K562 (cell line): Measurements from ENCODE around the gene EEFSEC. TPM values are rescaled to one million over a fixed set of nuclear protein-coding genes. Genes with fewer than 3 reads are reported as not detected.

Experiments used
- ATAC-seq: fragments of 200-7000 bp; cut with Tn5 transposase; 3 replicates; pipeline ENCODE4 v1.9.1; 2020; ENCODE audit warnings: moderate library complexity
- BruUV-seq: library from RNA; stranded (reverse); fragments of 400-500 nt; replicated peaks from 2 replicates; lab custom pipeline; 2021; lab: Mats Ljungman, UMichigan
- CTCF ChIA-PET: fragments of 300-600 bp; formaldehyde crosslinking; extraction: SDS; loops from one replicate; lab custom pipeline; 2021; ENCODE audit warnings: low intra/inter-chr PET ratio; lab: Yijun Ruan, JAX
- POLR2A ChIA-PET: fragments of 300-600, 350-650 bp; sonication (Branson Sonifier 250); formaldehyde crosslinking; extraction: SDS; loops from one replicate; lab custom pipeline; 2021; ENCODE audit warnings: antibody characterized with exemption, inconsistent platforms; lab: Yijun Ruan, JAX
- DNase-seq, 4 experiments: peaks; one replicate each; pipeline versions ENCODE4 v3.0.0 to v3.0.0-alpha.2; 2011 to 2018; ENCODE audit warnings: low spot score in 3 of 4, mixed read lengths in 3 of 4; ENCODE audit errors: extremely low read depth in 1 of 4
- FAIRE-seq: peaks from 2 replicates; lab custom pipeline; 2011; peaks lifted over from hg19 to GRCh38; lab: Jason Lieb, UNC
- H2AFZ ChIP-seq: 2 replicates; pipeline ENCODE4 v1.6.0; 2011; ENCODE audit warnings: low read depth, low read length, control low read depth, inconsistent platforms
- H3K27ac ChIP-seq: fragments of 200-600 bp; 3 replicates; pipeline ENCODE4 v1.8.0; 2011; ENCODE audit warnings: low read depth, mild to moderate bottlenecking, control low read depth, inconsistent platforms, low read length, moderate library complexity, mixed read lengths; ENCODE audit errors: extremely low read depth
- H3K27me3 ChIP-seq, 2 experiments: fragments of 300-600 bp in 1 of 2; 2 replicates in 1 of 2; 3 replicates in 1 of 2; pipeline versions ENCODE4 v1.6.0 to v1.8.0; 2011; ENCODE audit warnings: inconsistent platforms in 2 of 2, low read length in 2 of 2, mild to moderate bottlenecking in 1 of 2, mixed read lengths in 1 of 2, moderate library complexity in 1 of 2; ENCODE audit not compliant: control insufficient read depth in 2 of 2, insufficient read depth in 2 of 2
- H3K36me3 ChIP-seq: fragments of 300-600 bp; 3 replicates; pipeline ENCODE4 v1.8.0; 2011; ENCODE audit warnings: mild to moderate bottlenecking, low read length, inconsistent platforms; ENCODE audit not compliant: control insufficient read depth, insufficient read depth
- H3K4me1 ChIP-seq, 2 experiments: fragments of 200-600 bp in 1 of 2; replicated peaks in 1 of 2; 2 replicates in 1 of 2; 3 replicates in 1 of 2; pipeline versions ENCODE4 v1.5.1 to v1.8.0; 2011; ENCODE audit warnings: inconsistent platforms in 2 of 2, low read length in 2 of 2, mild to moderate bottlenecking in 1 of 2, mixed read lengths in 1 of 2, moderate library complexity in 1 of 2; ENCODE audit not compliant: control insufficient read depth in 2 of 2, insufficient read depth in 2 of 2
- H3K4me2 ChIP-seq: 2 replicates; pipeline ENCODE4 v1.6.1; 2011; ENCODE audit warnings: low read length, control low read depth, inconsistent platforms, mixed read lengths; ENCODE audit not compliant: insufficient read depth
- H3K4me3 ChIP-seq: fragments of 200-600 bp; sonication (generic), shearing (Covaris generic); 2 replicates; pipeline ENCODE4 v1.5.1; 2016; ENCODE audit warnings: control low read depth, inconsistent platforms
- H3K79me2 ChIP-seq: fragments of 200-600 bp; 3 replicates; pipeline ENCODE4 v1.8.0; 2011; ENCODE audit warnings: low read length, inconsistent platforms; ENCODE audit not compliant: control insufficient read depth, insufficient read depth
- H3K9ac ChIP-seq, 2 experiments: 2 replicates each; pipeline versions ENCODE4 v1.6.0 to v1.6.1; 2011; ENCODE audit warnings: low read depth in 2 of 2, low read length in 2 of 2, control low read depth in 1 of 2, inconsistent platforms in 1 of 2, mild to moderate bottlenecking in 1 of 2, mixed read lengths in 1 of 2; ENCODE audit not compliant: insufficient read depth in 1 of 2
- H3K9me1 ChIP-seq: one replicate; pipeline ENCODE4 v1.6.0; 2011; ENCODE audit warnings: inconsistent platforms, mild to moderate bottlenecking, low read length, moderate library complexity; ENCODE audit not compliant: control insufficient read depth, insufficient read depth
- H3K9me3 ChIP-seq: replicated peaks from 2 replicates; pipeline ENCODE4 v1.5.1; 2011; ENCODE audit warnings: low read depth, low read length, inconsistent platforms; ENCODE audit not compliant: control insufficient read depth, insufficient read depth
- H4K20me1 ChIP-seq: replicated peaks from 2 replicates; pipeline ENCODE4 v1.6.1; 2011; ENCODE audit warnings: low read length, inconsistent platforms, mixed read lengths; ENCODE audit not compliant: control insufficient read depth, insufficient read depth
- BRF1 ChIP-seq: IDR thresholded peaks from 3 replicates; pipeline ENCODE4 v1.6.1; 2011; ENCODE audit warnings: borderline replicate concordance, mild to moderate bottlenecking; ENCODE audit not compliant: insufficient read length; ENCODE audit errors: extremely low read depth
- CBFB ChIP-seq: sonication (generic); formaldehyde crosslinking; IDR thresholded peaks from 2 replicates; pipeline ENCODE4 v1.4.0; 2020; ENCODE audit warnings: mild to moderate bottlenecking, missing genetic modification reagents
- E2F6 ChIP-seq, 2 experiments: IDR thresholded peaks; 2 replicates each; pipeline ENCODE4 v1.6.1; 2011; ENCODE audit warnings: borderline replicate concordance in 1 of 2, control low read depth in 1 of 2, low read depth in 1 of 2, low read length in 1 of 2, mild to moderate bottlenecking in 1 of 2, mixed read lengths in 1 of 2, moderate library complexity in 1 of 2; ENCODE audit not compliant: insufficient read depth in 1 of 2, insufficient read length in 1 of 2, poor library complexity in 1 of 2, severe bottlenecking in 1 of 2; ENCODE audit errors: extremely low read depth in 1 of 2
- MGA ChIP-seq: fragments of 450-650 bp; IDR thresholded peaks from 2 replicates; pipeline ENCODE4 v1.6.1; 2016; ENCODE audit warnings: mild to moderate bottlenecking, moderate library complexity
- SMC3 ChIP-seq: conservative IDR thresholded peaks from 2 replicates; pipeline ENCODE4 v1.6.1; 2011; ENCODE audit warnings: low read depth, low read length, improper control_type of control experiment; ENCODE audit not compliant: insufficient read depth
- TCF7L2 ChIP-seq: fragments of 150-350 bp; IDR thresholded peaks from 2 replicates; pipeline ENCODE4 v1.6.1; 2016; ENCODE audit warnings: low read depth, mild to moderate bottlenecking, low read length, moderate library complexity
- WGBS: fragments of 100-300 bp; shearing (Covaris generic); methylation state at CpG from one replicate; pipeline ENCODE4 v1.1.6; 2016; ENCODE audit warnings: low coverage, mixed read lengths; ENCODE audit not compliant: insufficient coverage; ENCODE audit errors: missing lambda C conversion rate; 5-methylcytosine and 5-hydroxymethylcytosine counted together
- in situ Hi-C: fragments of 300-500 bp; cut with MboI; formaldehyde crosslinking; loops from 4 replicates; pipeline ENCODE4 v1.15.0; 2018; ENCODE audit warnings: inconsistent platforms, mixed read lengths
- intact Hi-C: fragments of 100-400 bp; cut with micrococcal nuclease; formaldehyde crosslinking; loops from 2 replicates; pipeline ENCODE4 v1.14.2; 2022
- polyA plus RNA-seq, 8 experiments: library from polyadenylated mRNA; depleted of rRNA in 4 of 8; stranded (reverse) in 5 of 8; unstranded in 3 of 8; fragments of >200 nt; fragmentation: Nextera tagmentation in 2 of 8; fragmentation: Illumina TruSeq in 1 of 8; extraction: Ambion mirVana in 2 of 8; extraction: Trizol in 1 of 8; gene quantifications; 2 replicates each; pipeline versions ENCODE4 v1.2.1 to v1.2.3, GENCODE V29; 2011 to 2014; ENCODE audit warnings: inconsistent platforms in 1 of 8, missing spikeins in 1 of 8
- total RNA-seq, 7 experiments: library from RNA; depleted of rRNA in 6 of 7; stranded (reverse); fragments of >200 nt in 6 of 7; fragmentation: Illumina TruSeq in 2 of 7; extraction: Trizol in 2 of 7; gene quantifications; 2 replicates each; pipeline versions ENCODE4 v1.2.1 to v1.2.3, GENCODE V29; 2011 to 2021; ENCODE audit warnings: low replicate concordance in 1 of 7

EEFSEC gene
- total and polyA plus RNA-seq, 9 of the 15 experiments (the other 6 are each of a cell fraction or from before 2014, with no cell fraction given): 0.35 to 11.8 (median 7.7) TPM

DNA sequence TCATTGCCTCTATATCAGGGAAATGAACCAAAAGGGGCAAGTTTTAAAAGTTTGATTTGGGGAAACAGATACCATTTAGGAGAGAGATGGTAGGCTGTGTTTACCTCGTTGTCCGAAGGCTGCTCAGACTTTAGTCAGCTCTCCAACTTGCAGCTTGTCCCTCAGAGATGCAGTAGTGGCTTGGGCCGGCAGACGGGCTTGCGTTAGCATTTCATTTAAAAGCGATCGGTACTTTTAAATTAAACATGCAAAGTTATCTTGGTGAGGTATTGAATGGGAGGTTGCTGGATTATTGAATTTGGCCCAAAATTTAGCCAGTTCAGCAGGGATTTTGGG lies 26.2 kb downstream of the EEFSEC start:
- POLR2A ChIA-PET: interaction anchor here (0.7 kb wide), 1 partner anchor 713 kb away, joined by 3 read pairs; no protein-coding TSS in a partner anchor
- no peaks in the 10 kb centered on the region for H3K9me1 ChIP-seq
- no peak overlapping the region for H3K4me2 ChIP-seq
- no peaks in the 10 kb centered on the region for H4K20me1 ChIP-seq
- intact Hi-C loops (loop anchor here (10.0 kb wide), 1 partner anchor 255 kb away; no protein-coding TSS in a partner anchor), in situ Hi-C loops (loop anchor here (10.0 kb wide), 1 partner anchor 215 kb away; no protein-coding TSS in a partner anchor)
- H3K79me2 ChIP-seq: peaks cover 3% of the 10 kb centered on the region; the same call in 1 of the 3 replicates
- H3K4me3 ChIP-seq: no peak overlapping the region
- ATAC-seq (no peak), DNase-seq (no peak), FAIRE-seq (no peak)
- H2AFZ ChIP-seq: no peak overlapping the region
- 78% methylated on average over 6 of the region's 7 CpGs for WGBS
- no peaks in the 10 kb centered on the region; a peak in 1 of 5 replicates for H3K4me1 ChIP-seq
- H3K27ac ChIP-seq: no peak overlapping the region
- BruUV-seq: no TSS peak
- TF ChIP-seq CBFB (CRISPR knock-in tag): no peak
- no peak for TF ChIP-seq TCF7L2
- TF ChIP-seq MGA: no peak
- no peak for TF ChIP-seq SMC3
- TF ChIP-seq BRF1: no peak
- TF ChIP-seq E2F6 (IDR thresholded peaks at IDR 0.05; ENCODE audit: borderline replicate concordance in 1 of 2, extremely low read depth in 1 of 2, insufficient read depth in 1 of 2, insufficient read length in 1 of 2, low read depth in 1 of 2, low read length in 1 of 2, poor library complexity in 1 of 2, severe bottlenecking in 1 of 2): no peak
- H3K9me3 ChIP-seq: no peaks in the 10 kb centered on the region
- CTCF ChIA-PET: no interaction called here
- H3K36me3 ChIP-seq: no peaks in the 10 kb centered on the region
- no peaks in the 10 kb centered on the region for H3K27me3 ChIP-seq
- H3K9ac ChIP-seq: no peak overlapping the region
